Caki2 (cell line): Measurements from ENCODE around the gene RNF220. TPM values are rescaled to one million over a fixed set of nuclear protein-coding genes. Genes with fewer than 3 reads are reported as not detected.

ENCODE experiments used
- DNase-seq: peaks from one replicate; pipeline ENCODE4 v3.0.0-alpha.2; 2015; ENCODE audit warnings: low read depth
- in situ Hi-C: cut with HindIII; loops from 2 replicates; pipeline ENCODE4 v1.10.0; 2016; ENCODE audit warnings: low sequenced_read_pairs, low pct_unique_long_range_greater_than_20kb, mixed read lengths
- total RNA-seq: library from RNA; depleted of rRNA; stranded (reverse); fragments of >200 nt; shearing (Covaris generic); gene quantifications from 2 replicates; pipeline ENCODE4 v1.2.3, GENCODE V29; 2014; ENCODE audit warnings: low replicate concordance

Gene RNF220
- total RNA-seq, 1 experiment from 2014 or later: 69.8 TPM

DNA sequence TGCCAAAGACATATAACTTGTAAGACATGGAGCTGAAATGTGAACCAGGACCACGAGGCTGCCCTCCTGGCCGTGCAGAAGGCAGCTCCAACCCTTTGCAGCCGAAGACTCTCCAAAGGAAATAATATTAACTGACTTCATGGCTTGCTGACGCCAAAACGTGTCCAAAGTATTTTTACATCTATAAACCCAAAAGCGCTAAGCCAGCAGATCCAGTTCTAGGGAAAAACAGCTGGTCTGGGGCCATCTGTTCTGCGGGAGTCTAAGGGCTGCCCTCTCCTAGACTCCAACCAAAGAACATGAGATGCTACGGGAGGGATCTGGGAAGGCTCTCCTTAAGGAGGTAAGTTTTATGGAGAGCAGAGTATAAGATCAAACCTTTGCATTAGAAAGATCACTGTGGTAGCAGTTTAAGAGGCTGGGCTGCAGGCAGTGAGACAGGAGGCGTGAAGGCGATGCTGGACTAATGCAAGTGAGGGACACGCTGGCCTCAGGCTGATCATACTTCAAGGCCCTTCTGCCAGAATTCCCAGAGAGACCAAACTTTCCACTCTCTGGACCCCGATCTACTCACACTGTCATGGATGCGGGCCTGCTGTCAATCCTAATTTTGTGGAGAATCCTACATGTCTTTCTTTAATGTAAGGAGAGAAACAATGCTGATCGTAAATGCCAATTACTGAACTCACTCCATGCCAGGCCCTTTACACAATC lies 268.1 kb downstream of the RNF220 start:
- DNase-seq: no peak
- in situ Hi-C loops: no loop called here

DNA sequence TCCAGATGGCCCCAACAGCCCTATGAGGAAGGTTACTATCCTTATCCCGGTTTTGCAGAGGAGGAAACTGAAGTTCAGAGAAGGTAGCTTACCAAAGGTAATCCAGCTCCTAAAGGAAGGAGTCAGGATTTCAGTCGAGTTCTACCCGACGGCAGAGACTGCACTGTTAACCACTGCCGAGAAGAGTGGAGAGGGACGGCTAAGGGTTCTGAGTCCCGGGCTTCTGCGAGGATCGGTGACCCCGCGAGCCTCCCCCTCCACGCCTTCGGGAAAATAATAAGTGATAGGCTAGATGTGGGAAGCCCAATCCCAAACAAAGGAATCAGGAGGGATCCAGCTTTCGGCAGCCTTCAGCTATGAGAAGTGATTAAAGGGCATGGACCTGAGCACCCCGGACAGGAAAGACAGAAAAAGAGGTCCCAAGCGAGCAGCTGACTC lies 268.6 kb downstream of the RNF220 start:
- DNase-seq: no peak
- in situ Hi-C loops: no loop called here

GRCh38 chr1:44674113-44675000 lies 269.3 kb downstream of the RNF220 start, which contains the start of the genes ARMH1 and TMEM53:
Gene ARMH1, plus strand, starts transcription at chr1:44674714. Its CDS starts 14,984 bp downstream, at chr1:44689698.
Gene TMEM53, minus strand, starts transcription at chr1:44674481. Its CDS starts 90 bp downstream, at chr1:44674391.
- in situ Hi-C loops: no loop called here
- DNase-seq: peak; percentile 99

DNA sequence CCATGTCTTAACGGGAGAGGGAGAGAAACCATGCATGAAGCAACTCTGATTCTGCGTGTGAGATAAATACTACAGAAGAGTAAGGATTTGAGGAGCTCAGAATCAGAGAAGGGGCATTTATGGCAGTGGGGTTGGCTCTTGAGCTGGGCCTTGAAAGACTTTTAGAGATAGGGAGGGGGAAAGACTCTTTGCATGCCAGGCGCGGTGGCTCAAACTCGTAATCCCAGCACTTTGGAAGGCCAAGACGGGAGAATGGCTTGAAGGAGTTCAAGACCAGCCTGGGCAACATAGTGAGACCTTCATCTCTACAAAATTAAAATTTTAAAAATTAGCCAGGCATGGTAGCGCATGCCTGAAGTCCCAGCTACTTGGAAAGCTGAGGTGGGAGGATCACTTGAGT lies 270.1 kb downstream of the RNF220 start:
- in situ Hi-C loops: no loop called here
- DNase-seq: no peak

- in situ Hi-C loops: no loop called here
- peak; percentile 31 for DNase-seq
These were observed 271.6 kb downstream of the RNF220 start for GRCh38 chr1:44676484-44677200.

- in situ Hi-C loops: no loop called here
- no peak for DNase-seq
These were observed 272.2 kb downstream of the RNF220 start for GRCh38 chr1:44677201-44677766.

GRCh38 chr1:44678120-44678519 lies 273.1 kb downstream of the RNF220 start:
- in situ Hi-C loops: no loop called here
- no peak for DNase-seq

DNA sequence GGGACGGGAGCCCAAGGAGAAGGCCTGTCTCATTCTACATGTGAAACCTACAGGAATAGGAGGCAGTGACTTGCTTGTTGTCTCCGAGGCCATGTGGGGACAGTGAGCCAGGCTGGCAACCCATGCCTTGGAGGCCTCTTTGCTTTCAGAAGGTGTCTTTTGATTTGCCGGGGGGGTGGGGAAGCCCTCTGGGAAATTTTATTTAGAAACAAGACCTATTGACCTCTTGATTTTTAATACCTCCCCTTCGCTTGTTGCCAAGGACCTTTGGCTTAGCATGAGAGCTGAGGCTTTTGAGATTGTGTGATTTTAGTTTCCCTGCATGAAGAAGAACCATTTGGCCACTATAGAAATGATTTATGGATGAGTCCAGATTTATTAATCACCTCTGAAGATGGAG lies 273.6 kb downstream of the RNF220 start:
- no peak for DNase-seq
- in situ Hi-C loops: no loop called here

DNA sequence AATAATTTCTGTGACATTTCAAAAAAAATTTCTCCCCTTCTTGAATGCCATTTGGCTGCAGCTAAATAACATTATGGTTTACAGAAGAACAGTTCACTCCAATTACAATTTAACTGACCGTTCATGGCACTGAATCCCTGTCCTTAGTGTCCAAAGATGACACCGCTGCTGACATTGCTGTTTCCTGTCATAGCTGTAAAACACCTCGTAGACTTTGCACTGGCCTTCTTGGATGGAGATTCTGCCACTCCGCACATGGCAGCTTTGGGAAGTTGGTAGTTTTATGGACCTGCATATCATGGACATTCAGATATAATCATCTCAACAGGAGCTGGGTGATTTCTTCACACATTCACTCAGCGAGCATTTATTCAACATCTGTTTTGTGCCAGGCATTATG lies 274.4 kb downstream of the RNF220 start:
- in situ Hi-C loops: no loop called here
- DNase-seq: no peak

GRCh38 chr1:44681905-44682882 lies 277.1 kb downstream of the RNF220 start:
- no peak for DNase-seq
- in situ Hi-C loops: no loop called here

GRCh38 chr1:44682883-44683265 lies 277.8 kb downstream of the RNF220 start:
- in situ Hi-C loops: no loop called here
- DNase-seq: no peak

- DNase-seq: no peak
These were observed 279.5 kb downstream of the RNF220 start for GRCh38 chr1:44684525-44684924.

GRCh38 chr1:44685218-44685617 lies 280.2 kb downstream of the RNF220 start:
- DNase-seq: no peak

More at GRCh38 chr1:44684525-44684924, 279.5 kb downstream of the RNF220 start:
- in situ Hi-C loops: no loop called here

GRCh38 chr1:44685881-44686280 lies 280.8 kb downstream of the RNF220 start:
- in situ Hi-C loops: no loop called here
- no peak for DNase-seq

More at GRCh38 chr1:44685218-44685617, 280.2 kb downstream of the RNF220 start:
- in situ Hi-C loops: no loop called here

DNA sequence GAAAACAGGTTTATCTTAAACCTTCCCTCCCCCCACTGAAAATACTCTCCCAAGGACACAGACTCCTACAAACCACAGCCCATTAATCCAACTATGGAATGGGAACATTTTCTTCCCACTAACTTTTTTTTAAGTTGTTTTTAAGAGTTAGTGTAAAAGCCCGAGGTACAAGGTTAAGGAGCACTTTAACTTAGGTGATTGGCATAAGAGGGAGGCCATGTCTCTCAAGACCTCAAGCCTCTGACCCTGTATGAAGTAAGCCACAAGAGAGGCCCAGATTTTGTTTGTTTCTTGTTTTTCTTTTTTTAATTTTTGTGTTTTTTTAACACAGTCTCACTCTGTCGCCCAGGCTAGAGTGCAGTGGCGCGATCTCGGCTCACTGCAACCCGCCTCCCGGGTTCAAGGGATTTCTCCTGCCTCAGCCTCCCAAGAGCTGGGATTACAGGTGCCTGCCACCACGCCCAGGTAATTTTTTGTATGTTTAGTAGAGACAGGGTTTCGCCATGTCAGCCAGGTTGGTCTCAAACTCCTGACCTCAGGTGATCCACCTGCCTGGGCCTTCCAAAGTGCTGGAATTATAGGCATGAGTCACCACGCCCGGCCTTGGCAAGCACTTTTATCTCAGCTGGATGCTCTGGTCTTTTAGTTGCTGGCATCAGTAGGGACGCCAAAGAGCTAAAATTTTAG lies 283.8 kb downstream of the RNF220 start:
- in situ Hi-C loops: no loop called here
- no peak for DNase-seq

- DNase-seq: no peak
- in situ Hi-C loops: no loop called here
These were observed 284.4 kb downstream of the RNF220 start for GRCh38 chr1:44689447-44689765.

DNA sequence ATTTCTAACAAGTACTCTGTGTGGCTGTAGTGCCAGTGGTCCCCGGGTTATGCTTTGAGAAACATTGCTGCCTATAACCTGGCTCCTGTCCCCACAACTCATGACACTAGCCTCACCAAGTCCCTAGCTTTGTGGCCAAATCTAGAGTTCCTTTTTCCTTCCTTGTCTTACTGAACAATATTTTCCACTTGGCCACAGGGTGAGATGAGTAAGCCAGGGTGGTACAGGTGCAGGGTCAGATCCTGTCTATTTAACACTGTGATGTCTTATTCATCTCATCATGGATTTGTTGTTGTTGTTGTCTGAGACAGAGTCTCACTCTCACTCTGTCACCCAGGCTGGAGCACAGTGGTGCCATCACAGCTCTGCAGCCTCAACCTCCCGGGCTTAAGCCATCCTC lies 288.1 kb downstream of the RNF220 start:
- in situ Hi-C loops: no loop called here
- DNase-seq: no peak
